ENCODE measurements around the gene FAR2. TPM values are rescaled to one million over a fixed set of nuclear protein-coding genes. Genes with fewer than 3 reads are reported as not detected.
A peak's percentile ranks its signal among the peaks of the same experiment; 100 is the strongest.
"Not testable (repeated sequence)": the region's sequence is repeated elsewhere in the genome, so short reads cannot be mapped to it uniquely, and the experiment has no call there.

FAR2 gene
- total and polyA plus RNA-seq, 8 donors, result 0.43 to 2.8 (median 1.1) TPM

DNA sequence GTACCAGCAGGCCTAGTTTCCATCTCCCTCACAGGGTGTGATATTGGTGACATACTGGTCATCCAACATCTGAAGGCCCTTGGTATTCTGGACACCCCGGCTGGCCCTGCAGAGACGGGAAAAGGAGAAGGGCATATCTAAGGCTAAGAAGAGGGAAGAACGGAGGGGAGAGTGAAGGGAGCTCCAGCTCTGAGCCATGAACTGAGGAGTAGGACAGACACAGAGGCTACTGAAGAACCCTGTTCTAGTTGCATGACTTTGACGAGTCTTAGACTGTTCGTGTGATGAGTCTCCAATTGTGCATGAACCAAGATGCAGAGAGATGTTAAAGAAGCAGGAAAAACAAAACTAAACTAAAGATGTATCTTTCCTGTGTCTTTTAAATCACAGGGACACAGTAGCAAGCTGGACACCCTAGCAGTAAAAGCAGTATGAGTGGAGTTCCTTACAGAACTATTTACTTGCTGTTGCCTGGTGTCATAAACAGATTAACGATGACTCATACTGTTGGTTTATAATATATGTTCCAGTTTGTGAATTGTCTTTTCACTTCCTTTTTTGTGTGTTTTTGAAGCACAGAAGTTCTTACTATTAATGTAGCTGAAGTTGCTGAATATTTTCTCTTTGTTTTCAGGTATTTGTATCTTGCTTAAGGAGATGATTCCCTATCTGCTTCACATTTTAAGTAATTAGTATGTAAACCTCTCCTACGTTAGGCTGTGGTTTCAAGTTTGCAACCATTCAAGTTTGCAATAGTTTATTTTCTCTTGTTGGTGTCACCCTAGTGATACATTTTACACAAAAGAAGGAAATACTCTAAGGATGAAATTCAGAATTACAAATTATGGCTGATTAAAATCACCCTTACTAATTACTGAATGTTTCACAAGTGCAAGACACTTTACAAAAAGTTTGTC is 15.7 kb downstream of the FAR2 start:
- ATAC-seq (peak in 3 of 4 donors; percentile 55 to 84 (median 77)), DNase-seq (no peak), FAIRE-seq (peak; percentile 95)
- H3K9me3 ChIP-seq, result no peaks in the 10 kb centered on the region
- H3K27ac ChIP-seq, result peak overlapping the region in 1 of 4 donors; percentile 33
- TF ChIP-seq, protein P1, sequence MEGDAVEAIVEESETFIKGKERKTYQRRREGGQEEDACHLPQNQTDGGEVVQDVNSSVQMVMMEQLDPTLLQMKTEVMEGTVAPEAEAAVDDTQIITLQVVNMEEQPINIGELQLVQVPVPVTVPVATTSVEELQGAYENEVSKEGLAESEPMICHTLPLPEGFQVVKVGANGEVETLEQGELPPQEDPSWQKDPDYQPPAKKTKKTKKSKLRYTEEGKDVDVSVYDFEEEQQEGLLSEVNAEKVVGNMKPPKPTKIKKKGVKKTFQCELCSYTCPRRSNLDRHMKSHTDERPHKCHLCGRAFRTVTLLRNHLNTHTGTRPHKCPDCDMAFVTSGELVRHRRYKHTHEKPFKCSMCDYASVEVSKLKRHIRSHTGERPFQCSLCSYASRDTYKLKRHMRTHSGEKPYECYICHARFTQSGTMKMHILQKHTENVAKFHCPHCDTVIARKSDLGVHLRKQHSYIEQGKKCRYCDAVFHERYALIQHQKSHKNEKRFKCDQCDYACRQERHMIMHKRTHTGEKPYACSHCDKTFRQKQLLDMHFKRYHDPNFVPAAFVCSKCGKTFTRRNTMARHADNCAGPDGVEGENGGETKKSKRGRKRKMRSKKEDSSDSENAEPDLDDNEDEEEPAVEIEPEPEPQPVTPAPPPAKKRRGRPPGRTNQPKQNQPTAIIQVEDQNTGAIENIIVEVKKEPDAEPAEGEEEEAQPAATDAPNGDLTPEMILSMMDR (IDR thresholded peaks at IDR 0.05), result no peak
- intact Hi-C loops (cut with DNase I), result no loop called here
- H3K36me3 ChIP-seq, result no peaks in the 10 kb centered on the region
- no peaks in the 10 kb centered on the region for H3K4me1 ChIP-seq
- H3K4me3 ChIP-seq, result no peak overlapping the region
- H3K27me3 ChIP-seq, result no peaks in the 10 kb centered on the region
- 63 to 71% methylated on average over 7 of the region's 7 CpGs for WGBS, 2 donors

DNA sequence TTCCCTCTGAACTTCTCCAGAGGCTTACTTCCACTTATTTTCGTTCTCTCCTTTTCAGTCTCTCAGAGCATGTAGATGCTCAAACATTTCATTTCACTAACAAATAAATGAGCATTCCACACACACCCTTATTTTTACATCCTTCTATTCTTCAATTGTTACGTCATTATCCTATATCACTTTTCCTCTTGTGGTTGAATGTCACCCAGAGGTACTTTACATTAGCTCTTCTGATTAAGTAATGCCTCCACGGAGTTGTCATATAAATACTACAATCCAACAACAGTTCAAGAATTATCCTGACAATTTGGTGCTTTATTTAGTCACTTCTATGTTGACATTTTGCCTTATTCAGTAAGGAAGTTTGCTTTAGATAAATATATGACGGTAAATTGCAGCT is 18.4 kb downstream of the FAR2 start:
- Histone ChIP-seq H3K36me3 (no peaks in the 10 kb centered on the region), H3K9me3 (no peaks in the 10 kb centered on the region), H3K27me3 (no peaks in the 10 kb centered on the region), H3K4me1 (no peaks in the 10 kb centered on the region), H3K27ac (no peak overlapping the region), H3K4me3 (no peak overlapping the region)
- DNase-seq (no peak), ATAC-seq (no peak), FAIRE-seq (no peak)
- intact Hi-C loops (cut with DNase I), result no loop called here
- 38 to 60% methylated on average over 4 of the region's 4 CpGs for WGBS, 2 donors
- TF ChIP-seq, protein P1 (IDR thresholded peaks at IDR 0.05), result no peak

DNA sequence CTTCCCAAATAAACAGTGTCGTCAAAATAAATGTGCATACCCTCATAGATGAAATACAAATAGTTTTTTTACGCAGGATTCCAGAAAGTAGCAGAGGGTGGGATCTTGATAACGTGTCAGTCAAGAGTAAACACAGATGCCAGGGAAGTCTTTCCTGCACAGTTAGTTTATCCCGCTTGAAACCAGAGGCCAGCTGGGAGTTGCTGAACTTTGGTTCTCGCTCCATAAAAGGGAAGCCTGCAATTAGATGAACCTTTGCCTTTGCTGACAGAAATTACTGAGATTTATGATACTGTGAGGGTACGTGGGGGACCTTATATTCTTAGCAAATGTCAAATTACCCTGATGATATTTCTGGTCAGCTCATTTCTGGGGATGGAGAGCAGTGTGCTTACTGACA is 18.9 kb downstream of the FAR2 start:
- DNase-seq, result no peak
- FAIRE-seq, result no peak

DNA sequence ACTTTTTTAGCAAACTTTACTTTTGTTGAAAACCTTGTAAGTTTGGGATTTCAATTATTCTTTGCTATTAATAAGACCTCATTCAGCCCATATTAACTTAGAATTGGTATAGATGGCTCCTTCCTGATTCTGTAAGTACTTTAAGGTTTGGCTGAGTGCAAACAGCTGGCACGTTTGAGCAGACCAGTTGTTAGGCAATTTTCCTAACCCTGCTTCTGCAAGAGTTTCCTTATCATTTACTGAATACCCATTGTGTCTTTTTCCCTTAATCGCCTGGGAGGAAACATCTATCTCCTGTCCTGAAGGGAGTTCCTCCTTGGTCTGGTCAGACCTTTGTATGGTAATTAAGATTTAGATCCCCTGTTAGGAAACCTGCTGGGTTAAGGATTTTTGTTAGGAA is 20.9 kb downstream of the FAR2 start:
- H3K4me1 ChIP-seq; intact Hi-C loops (cut with DNase I); ATAC-seq; H3K9me3 ChIP-seq; H3K27ac ChIP-seq; H3K36me3 ChIP-seq; DNase-seq; FAIRE-seq; H3K27me3 ChIP-seq; H3K4me3 ChIP-seq: not testable (repeated sequence)
- 12 to 26% methylated on average over 2 of the region's 2 CpGs for WGBS, 2 donors

More for the DNA sequence above, 18.9 kb downstream of the FAR2 start:
- no peak for ATAC-seq
- TF ChIP-seq, protein P1 (IDR thresholded peaks at IDR 0.05), result no peak
- Histone ChIP-seq H3K27me3 (no peaks in the 10 kb centered on the region), H3K4me3 (no peak overlapping the region), H3K36me3 (no peaks in the 10 kb centered on the region), H3K4me1 (no peaks in the 10 kb centered on the region), H3K9me3 (no peaks in the 10 kb centered on the region), H3K27ac (no peak overlapping the region)
- 38 to 49% methylated on average over 6 of the region's 6 CpGs for WGBS, 2 donors
- intact Hi-C loops (cut with DNase I), result no loop called here

DNA sequence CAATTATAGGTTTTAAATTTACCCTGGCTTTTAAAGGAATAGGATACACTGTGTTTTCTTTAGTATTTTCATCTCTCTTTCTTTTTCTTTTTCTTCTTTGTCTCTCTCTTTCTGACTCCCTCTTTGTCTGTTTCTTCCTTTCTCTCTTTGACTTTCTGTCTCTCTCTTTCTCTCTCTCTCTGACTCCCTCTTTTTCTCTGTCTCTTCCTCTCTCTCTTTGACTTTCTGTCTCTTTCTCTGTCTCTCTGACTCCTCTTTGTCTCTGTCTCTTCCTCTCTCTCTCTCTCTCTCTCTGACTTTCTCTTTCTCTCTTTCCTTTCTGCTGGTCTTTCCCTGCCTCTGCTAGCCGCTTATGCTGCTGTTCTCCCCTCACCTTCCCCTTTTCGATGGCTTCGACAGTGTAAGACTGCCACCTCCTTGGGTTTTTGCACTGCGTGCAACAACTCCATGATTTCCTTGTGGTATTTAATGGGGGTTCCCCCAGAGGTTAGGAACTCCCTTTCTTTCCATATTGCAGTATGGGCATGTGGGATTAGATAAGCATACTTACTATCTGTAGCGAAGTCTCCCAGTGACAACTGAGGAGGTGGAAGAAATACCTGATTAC is 21.5 kb downstream of the FAR2 start:
- H3K27ac ChIP-seq; intact Hi-C loops (cut with DNase I); H3K4me3 ChIP-seq; H3K27me3 ChIP-seq; H3K4me1 ChIP-seq; H3K9me3 ChIP-seq; DNase-seq; H3K36me3 ChIP-seq; ATAC-seq; FAIRE-seq: not testable (repeated sequence)
- WGBS, 2 donors, result 76 to 85% methylated on average over 5 of the region's 5 CpGs

All from pancreas (tissue), 10 donors.